Transverse colon (tissue), 4 donors: ENCODE data around the gene GTF3C5. TPM values are rescaled to one million over a fixed set of nuclear protein-coding genes. Genes with fewer than 3 reads are reported as not detected.

Experiments used
- DNase-seq: peaks from one replicate; pipeline ENCODE4 v3.0.0-alpha.2; 2019
- H3K27ac ChIP-seq, 4 donors: fragments of 200-600 bp; sonication (generic); 2 replicates each; pipeline ENCODE4 v1.5.1; 2016 to 2018; ENCODE audit warnings: inconsistent platforms in 4 of 4
- H3K27me3 ChIP-seq: fragments of 200-600 bp; sonication (generic); 2 replicates; pipeline ENCODE4 v1.5.1; 2017; ENCODE audit warnings: inconsistent platforms
- H3K36me3 ChIP-seq, 4 donors: fragments of 200-600 bp; sonication (generic); 2 replicates each; pipeline ENCODE4 v1.5.1; 2017 to 2019; ENCODE audit warnings: inconsistent platforms in 4 of 4
- H3K4me1 ChIP-seq, 4 donors: fragments of 200-600 bp; sonication (generic); 2 replicates each; pipeline ENCODE4 v1.5.1; 2017 to 2020; ENCODE audit warnings: inconsistent platforms in 4 of 4
- H3K4me3 ChIP-seq, 4 donors: fragments of 200-600 bp; sonication (generic); 1 replicate in 1 of 4; 2 replicates in 3 of 4; pipeline versions ENCODE4 v1.5.1 to v1.6.1; 2017 to 2019; ENCODE audit warnings: inconsistent platforms in 4 of 4
- H3K9me3 ChIP-seq, 2 donors: fragments of 200-600 bp; sonication (generic); 2 replicates each; pipeline ENCODE4 v1.5.1; 2017 to 2019; ENCODE audit warnings: inconsistent platforms in 2 of 2
- EP300 ChIP-seq: sonication (generic); formaldehyde crosslinking; IDR thresholded peaks from one replicate; pipeline ENCODE4 v1.6.1; 2017; ENCODE audit warnings: antibody characterized with exemption, low read depth
- POLR2A ChIP-seq: fragments of 450-650 bp; IDR thresholded peaks from one replicate; pipeline ENCODE4 v1.6.1; 2016; ENCODE audit warnings: antibody characterized with exemption, mild to moderate bottlenecking, moderate library complexity
- POLR2AphosphoS5 ChIP-seq, 3 donors: sonication (generic); formaldehyde crosslinking; IDR thresholded peaks; one replicate each; pipeline ENCODE4 v1.6.1; 2016; ENCODE audit warnings: antibody characterized with exemption in 3 of 3
- WGBS, 2 donors: methylation state at CpG; one replicate each; pipeline ENCODE4 v1.1.5; 2018; ENCODE audit warnings: low coverage in 1 of 2; 5-methylcytosine and 5-hydroxymethylcytosine counted together
- in situ Hi-C, 4 donors: fragments of 200-750 bp; cut with MboI; loops; one replicate each; pipeline versions ENCODE4 v1.15.0 to v1.15.1; 2017; ENCODE audit warnings: low sequenced_read_pairs in 3 of 4, low pct_ligation_motif_present in 1 of 4, low pct_unique_long_range_greater_than_20kb in 1 of 4
- intact Hi-C: fragments of 100-400 bp; cut with DNase I; formaldehyde crosslinking; loops from one replicate; pipeline ENCODE4 v1.15.1; 2023; ENCODE audit warnings: low total_unique reads
- total RNA-seq, 4 donors: library from RNA; depleted of rRNA; stranded (reverse); fragments of >200 nt; gene quantifications; one replicate each; pipeline ENCODE4 v1.1.0, GENCODE V29; 2016
- TF ChIP-seq, protein P1 (sequence below), 5 experiments: fragments of 200-600 bp in 3 of 5; fragments of 450-650 bp in 2 of 5; sonication (generic) in 3 of 5; IDR thresholded peaks; 1 replicate in 2 of 5; 2 replicates in 3 of 5; pipeline ENCODE4 v1.5.1; 2016 to 2017; ENCODE audit warnings: antibody characterized with exemption in 5 of 5, inconsistent platforms in 3 of 5, mild to moderate bottlenecking in 2 of 5, moderate library complexity in 1 of 5

GTF3C5 gene
- total RNA-seq, 4 donors from 2014 or later = 44.5 to 56.9 (median 50.2) TPM

DNA sequence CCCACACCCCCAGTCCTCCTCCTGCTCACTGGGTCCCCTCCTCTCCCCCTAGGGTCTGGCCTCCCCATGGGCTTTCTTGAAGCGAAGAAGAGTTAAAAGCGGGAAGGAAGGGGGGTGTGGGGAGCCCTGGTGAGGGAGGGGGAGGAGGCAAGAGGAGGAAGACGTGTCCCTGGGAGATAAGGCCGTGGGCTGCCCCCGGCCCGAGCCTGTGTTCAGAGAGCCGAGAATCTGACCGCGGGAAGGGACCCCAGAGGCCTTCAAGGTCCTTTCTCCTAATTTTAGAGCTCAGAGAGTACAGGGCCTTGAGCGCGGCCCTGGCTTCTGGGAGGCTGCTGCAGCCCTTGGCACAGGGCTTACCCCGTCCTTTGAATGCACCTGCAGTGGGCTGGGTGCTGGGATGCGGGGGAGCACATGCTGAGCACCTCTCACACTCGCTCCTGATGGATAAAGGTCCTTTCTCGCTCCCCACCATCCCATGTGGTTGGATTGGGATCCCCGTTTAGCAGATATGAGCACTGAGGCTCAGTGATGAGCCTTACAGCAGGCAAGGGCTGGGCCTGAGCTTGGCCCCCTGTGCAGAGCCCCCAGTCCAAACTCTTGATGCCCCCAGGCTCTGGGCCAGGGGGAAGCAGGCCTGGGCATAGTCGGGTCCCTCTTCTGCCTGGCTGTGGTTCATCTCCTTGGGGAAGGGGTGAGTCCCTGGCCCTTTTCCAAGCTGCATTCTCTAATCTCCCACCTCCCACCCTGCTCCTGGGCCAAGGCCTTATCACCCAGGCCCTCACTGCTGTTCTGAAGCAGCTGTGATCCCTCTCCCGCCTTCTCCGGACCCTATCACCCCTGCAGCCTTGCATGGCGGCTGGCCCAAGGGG, 46.4 kb upstream of the GTF3C5 start:
- H3K27me3 ChIP-seq = peaks cover 78% of the 10 kb centered on the region
- no peak overlapping the region for H3K4me3 ChIP-seq
- H3K4me1 ChIP-seq = peaks cover 0 to 8% (median 1%) of the 10 kb centered on the region in 4 donors
- H3K27ac ChIP-seq = no peak overlapping the region
- no peaks in the 10 kb centered on the region for H3K36me3 ChIP-seq
- TF ChIP-seq, protein P1, sequence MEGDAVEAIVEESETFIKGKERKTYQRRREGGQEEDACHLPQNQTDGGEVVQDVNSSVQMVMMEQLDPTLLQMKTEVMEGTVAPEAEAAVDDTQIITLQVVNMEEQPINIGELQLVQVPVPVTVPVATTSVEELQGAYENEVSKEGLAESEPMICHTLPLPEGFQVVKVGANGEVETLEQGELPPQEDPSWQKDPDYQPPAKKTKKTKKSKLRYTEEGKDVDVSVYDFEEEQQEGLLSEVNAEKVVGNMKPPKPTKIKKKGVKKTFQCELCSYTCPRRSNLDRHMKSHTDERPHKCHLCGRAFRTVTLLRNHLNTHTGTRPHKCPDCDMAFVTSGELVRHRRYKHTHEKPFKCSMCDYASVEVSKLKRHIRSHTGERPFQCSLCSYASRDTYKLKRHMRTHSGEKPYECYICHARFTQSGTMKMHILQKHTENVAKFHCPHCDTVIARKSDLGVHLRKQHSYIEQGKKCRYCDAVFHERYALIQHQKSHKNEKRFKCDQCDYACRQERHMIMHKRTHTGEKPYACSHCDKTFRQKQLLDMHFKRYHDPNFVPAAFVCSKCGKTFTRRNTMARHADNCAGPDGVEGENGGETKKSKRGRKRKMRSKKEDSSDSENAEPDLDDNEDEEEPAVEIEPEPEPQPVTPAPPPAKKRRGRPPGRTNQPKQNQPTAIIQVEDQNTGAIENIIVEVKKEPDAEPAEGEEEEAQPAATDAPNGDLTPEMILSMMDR (IDR thresholded peaks at IDR 0.05) = no peak
- TF ChIP-seq EP300 (no peak), POLR2AphosphoS5 (IDR thresholded peaks at IDR 0.05) (no peak), POLR2A (no peak)
- no peaks in the 10 kb centered on the region for H3K9me3 ChIP-seq
- intact Hi-C loops = no loop called here
- WGBS, 2 donors = 54 to 58% methylated on average over 7 to 20 of the region's 20 CpGs
- in situ Hi-C loops = no loop called here
- no peak for DNase-seq

DNA sequence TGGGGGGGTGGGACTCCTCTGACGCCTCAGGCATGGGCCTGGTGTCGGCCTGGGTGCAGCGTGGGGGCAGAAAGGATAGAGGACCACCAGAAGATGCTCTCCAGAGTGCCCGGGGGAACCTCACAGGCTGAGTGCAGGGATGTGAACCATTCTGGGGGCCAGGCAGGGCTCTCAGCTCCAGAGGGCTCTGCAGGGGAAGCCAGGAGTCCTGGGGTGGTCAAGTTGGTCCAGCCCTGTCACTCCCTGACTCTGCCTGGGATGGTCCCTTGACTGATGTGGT, 45.8 kb upstream of the GTF3C5 start:
- Histone ChIP-seq H3K4me1 (peaks cover 0 to 8% (median 1%) of the 10 kb centered on the region in 4 donors), H3K27ac (no peak overlapping the region), H3K36me3 (no peaks in the 10 kb centered on the region), H3K9me3 (no peaks in the 10 kb centered on the region), H3K27me3 (peaks cover 77% of the 10 kb centered on the region), H3K4me3 (no peak overlapping the region)
- 63% methylated on average over 4 of the region's 4 CpGs; no CpG with 5 or more reads in 1 of the 2 donors for WGBS, 2 donors
- intact Hi-C loops = no loop called here
- TF ChIP-seq EP300 (no peak), POLR2AphosphoS5 (IDR thresholded peaks at IDR 0.05) (no peak), POLR2A (no peak)
- TF ChIP-seq, protein P1 (IDR thresholded peaks at IDR 0.05) = no peak
- in situ Hi-C loops = no loop called here
- no peak for DNase-seq

DNA sequence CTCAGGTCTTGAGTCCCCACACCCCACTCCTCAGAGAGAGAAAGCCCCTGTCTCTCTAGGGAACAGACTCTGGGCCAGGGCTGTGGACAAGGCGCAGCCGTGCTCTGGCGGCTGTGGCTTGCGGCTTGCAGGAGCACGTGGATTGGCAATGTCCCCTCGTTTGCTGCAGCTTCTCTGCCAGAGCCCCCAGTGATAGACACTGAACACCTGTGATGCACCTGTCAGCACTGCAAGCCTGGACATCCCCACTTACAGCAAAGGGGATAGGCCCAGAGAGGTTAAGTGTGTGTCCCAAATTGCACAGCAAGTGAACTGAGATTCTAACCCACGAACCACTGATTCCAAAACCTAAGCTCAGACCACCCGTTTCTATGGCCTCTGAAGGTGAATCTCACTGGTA, 45.3 kb upstream of the GTF3C5 start:
- intact Hi-C loops (no loop called here), in situ Hi-C loops (no loop called here)
- Histone ChIP-seq H3K4me3 (no peak overlapping the region), H3K9me3 (no peaks in the 10 kb centered on the region), H3K36me3 (no peaks in the 10 kb centered on the region), H3K4me1 (peaks cover 0 to 8% (median 1%) of the 10 kb centered on the region in 4 donors), H3K27ac (no peak overlapping the region), H3K27me3 (peaks cover 72% of the 10 kb centered on the region)
- no peak for TF ChIP-seq EP300
- TF ChIP-seq POLR2AphosphoS5 (IDR thresholded peaks at IDR 0.05) = no peak
- TF ChIP-seq, protein P1 (IDR thresholded peaks at IDR 0.05) = no peak
- TF ChIP-seq POLR2A = no peak
- WGBS, 2 donors = 68% methylated on average over 8 of the region's 8 CpGs; no CpG with 5 or more reads in 1 of the 2 donors
- DNase-seq = no peak

DNA sequence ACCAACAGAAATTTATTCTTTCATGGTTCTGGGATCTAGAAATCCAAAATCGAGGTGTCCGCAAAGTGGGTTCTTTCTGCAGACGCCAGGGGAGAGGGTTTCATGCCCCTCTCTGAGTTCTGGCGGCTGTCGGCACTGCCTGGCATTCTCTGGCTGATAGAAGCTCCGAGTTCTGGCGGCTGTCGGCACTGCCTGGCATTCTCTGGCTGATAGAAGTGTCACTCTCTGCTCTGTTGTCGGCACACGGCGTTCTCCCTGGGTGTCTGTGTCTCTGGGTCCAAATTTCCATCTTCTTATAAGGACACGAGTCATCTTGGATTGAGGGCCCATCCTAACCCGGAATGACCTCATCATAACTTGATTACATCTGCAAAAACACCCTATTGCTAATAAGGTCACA, 44.7 kb upstream of the GTF3C5 start:
- no peak for TF ChIP-seq POLR2AphosphoS5 (IDR thresholded peaks at IDR 0.05)
- TF ChIP-seq, protein P1 (IDR thresholded peaks at IDR 0.05) = no peak
- TF ChIP-seq POLR2A = no peak
- no peak for TF ChIP-seq EP300
- Histone ChIP-seq H3K27me3 (peaks cover 71% of the 10 kb centered on the region), H3K4me1 (peaks cover 0 to 8% (median 1%) of the 10 kb centered on the region in 4 donors), H3K27ac (no peak overlapping the region), H3K36me3 (no peaks in the 10 kb centered on the region), H3K9me3 (no peaks in the 10 kb centered on the region), H3K4me3 (no peak overlapping the region)
- no peak for DNase-seq
- intact Hi-C loops (no loop called here), in situ Hi-C loops (no loop called here)
- WGBS, 2 donors = 68 to 100% methylated on average over 2 to 13 of the region's 13 CpGs
